Measurements from ENCODE around the gene ERCC2. TPM values are rescaled to one million over a fixed set of nuclear protein-coding genes. Genes with fewer than 3 reads are reported as not detected.
A peak's percentile ranks its signal among the peaks of the same experiment; 100 is the strongest.

Gene ERCC2
- total RNA-seq, 1 experiment from 2014 or later: 58.9 TPM

DNA sequence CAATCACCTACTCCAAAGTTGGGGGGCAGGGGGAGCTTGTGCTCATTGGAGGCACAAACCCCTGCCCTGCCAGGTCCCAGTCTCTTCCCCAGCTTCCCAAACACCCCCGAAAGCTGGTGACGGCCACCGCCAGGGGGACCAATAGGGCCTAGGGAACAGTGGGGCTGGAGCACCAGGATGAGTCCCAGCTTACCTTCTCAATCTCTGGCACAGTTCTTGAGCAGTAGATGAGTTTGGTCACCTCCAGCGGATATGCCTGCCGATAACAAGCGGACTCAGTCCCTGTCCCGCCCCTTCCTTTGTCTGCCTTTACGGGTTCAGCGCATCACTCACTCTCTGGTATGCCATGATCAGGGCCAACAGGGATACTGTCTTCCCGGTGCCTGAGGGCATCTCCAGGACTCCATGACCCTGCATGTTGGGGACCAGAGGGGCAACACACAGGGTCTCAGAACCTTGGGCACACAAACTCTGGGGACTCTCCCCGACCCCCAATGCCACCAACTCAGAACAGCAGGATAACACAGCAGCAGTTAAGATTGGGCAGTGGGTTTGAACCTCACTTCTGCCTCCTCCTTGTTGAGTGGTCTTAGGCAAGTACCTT, 1.5 kb downstream of the ERCC2 start:
- BruUV-seq (replicated peaks): no TSS peak
- ChIA-PET POLR2A (no interaction called here), CTCF (interaction anchor here (1.8 kb wide), 1 partner anchor 116 kb away, joined by 3 read pairs; no protein-coding TSS in a partner anchor), RAD21 (ENCODE audit: low non-redundant PET in 1 of 2, low total read pairs in 2 of 2, uncharacterized antibody in 2 of 2, unreplicated experiment in 2 of 2) (no interaction called here)
- H3K9me2 ChIP-seq (ENCODE audit: insufficient read depth): no peaks in the 10 kb centered on the region
- intact Hi-C loops (cut with micrococcal nuclease): no loop called here
- H3K36me3 ChIP-seq (ENCODE audit: control insufficient read depth in 1 of 2, insufficient read depth in 2 of 2, low read length in 2 of 2): peaks cover 0 to 3% of the 10 kb centered on the region in 2 experiments; a peak in 1 of 4 replicates
- H3K4me1 ChIP-seq (ENCODE audit: control insufficient read depth in 1 of 2, insufficient read depth in 2 of 2, low read length in 2 of 2): peaks cover 5 to 21% of the 10 kb centered on the region in 2 experiments; a peak in 3 of 4 replicates
- H3K27ac ChIP-seq (ENCODE audit: low read depth, low read length): no peak overlapping the region; the same call in 1 of the 2 replicates
- peaks cover 15% of the 10 kb centered on the region; the same call in 1 of the 2 replicates for H3K79me2 ChIP-seq (ENCODE audit: insufficient read depth, low read length)
- H3K4me3 ChIP-seq (replicated peaks in 1 of 2; ENCODE audit: low read depth in 1 of 2, low read length in 2 of 2): peak overlapping the region in 1 of 2 experiments; percentile 90; a peak in 1 of 4 replicates
- H2AFZ ChIP-seq (ENCODE audit: low read depth, low read length, poor library complexity, severe bottlenecking): no peak overlapping the region
- no peak for ATAC-seq
- no peak for DNase-seq (ENCODE audit: low read depth, low spot score)
- no peak overlapping the region for H3K9ac ChIP-seq (ENCODE audit: low read length)
- H3K27me3 ChIP-seq (ENCODE audit: insufficient read depth, low read length): no peaks in the 10 kb centered on the region
- H3K4me2 ChIP-seq (ENCODE audit: low read length): peak overlapping the region; percentile 93
- TF ChIP-seq POLR2AphosphoS5 (IDR thresholded peaks at IDR 0.05; ENCODE audit: low read depth, low read length) (no peak), SP1 (IDR thresholded peaks at IDR 0.05; ENCODE audit: low read depth) (no peak), CEBPB (IDR thresholded peaks at IDR 0.05; ENCODE audit: low read depth) (no peak), JUND (IDR thresholded peaks at IDR 0.05) (no peak), YY1 (IDR thresholded peaks at IDR 0.05; ENCODE audit: extremely low read depth, insufficient replicate concordance, low read depth, low read length) (no peak), CBX3 (IDR thresholded peaks at IDR 0.05; ENCODE audit: low read depth) (no peak), ELF1 (IDR thresholded peaks at IDR 0.05; ENCODE audit: borderline replicate concordance, low read depth) (no peak), SRF (IDR thresholded peaks at IDR 0.05; ENCODE audit: low read depth) (no peak), FOSL1 (IDR thresholded peaks at IDR 0.05; ENCODE audit: low read depth) (no peak), POLR2A (IDR thresholded peaks at IDR 0.05; ENCODE audit: borderline replicate concordance, extremely low read depth, insufficient read depth, insufficient read length) (no peak)
- TF ChIP-seq, protein P1, sequence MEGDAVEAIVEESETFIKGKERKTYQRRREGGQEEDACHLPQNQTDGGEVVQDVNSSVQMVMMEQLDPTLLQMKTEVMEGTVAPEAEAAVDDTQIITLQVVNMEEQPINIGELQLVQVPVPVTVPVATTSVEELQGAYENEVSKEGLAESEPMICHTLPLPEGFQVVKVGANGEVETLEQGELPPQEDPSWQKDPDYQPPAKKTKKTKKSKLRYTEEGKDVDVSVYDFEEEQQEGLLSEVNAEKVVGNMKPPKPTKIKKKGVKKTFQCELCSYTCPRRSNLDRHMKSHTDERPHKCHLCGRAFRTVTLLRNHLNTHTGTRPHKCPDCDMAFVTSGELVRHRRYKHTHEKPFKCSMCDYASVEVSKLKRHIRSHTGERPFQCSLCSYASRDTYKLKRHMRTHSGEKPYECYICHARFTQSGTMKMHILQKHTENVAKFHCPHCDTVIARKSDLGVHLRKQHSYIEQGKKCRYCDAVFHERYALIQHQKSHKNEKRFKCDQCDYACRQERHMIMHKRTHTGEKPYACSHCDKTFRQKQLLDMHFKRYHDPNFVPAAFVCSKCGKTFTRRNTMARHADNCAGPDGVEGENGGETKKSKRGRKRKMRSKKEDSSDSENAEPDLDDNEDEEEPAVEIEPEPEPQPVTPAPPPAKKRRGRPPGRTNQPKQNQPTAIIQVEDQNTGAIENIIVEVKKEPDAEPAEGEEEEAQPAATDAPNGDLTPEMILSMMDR (IDR thresholded peaks at IDR 0.05 in 2 of 3, conservative IDR thresholded peaks at IDR 0.05 in 1 of 3; ENCODE audit: borderline replicate concordance in 1 of 3, insufficient read depth in 1 of 3, low read depth in 2 of 3, low read length in 2 of 3): no peak
- TF ChIP-seq, protein P2, sequence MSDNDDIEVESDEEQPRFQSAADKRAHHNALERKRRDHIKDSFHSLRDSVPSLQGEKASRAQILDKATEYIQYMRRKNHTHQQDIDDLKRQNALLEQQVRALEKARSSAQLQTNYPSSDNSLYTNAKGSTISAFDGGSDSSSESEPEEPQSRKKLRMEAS (IDR thresholded peaks at IDR 0.05): no peak
- TF ChIP-seq, protein P3, sequence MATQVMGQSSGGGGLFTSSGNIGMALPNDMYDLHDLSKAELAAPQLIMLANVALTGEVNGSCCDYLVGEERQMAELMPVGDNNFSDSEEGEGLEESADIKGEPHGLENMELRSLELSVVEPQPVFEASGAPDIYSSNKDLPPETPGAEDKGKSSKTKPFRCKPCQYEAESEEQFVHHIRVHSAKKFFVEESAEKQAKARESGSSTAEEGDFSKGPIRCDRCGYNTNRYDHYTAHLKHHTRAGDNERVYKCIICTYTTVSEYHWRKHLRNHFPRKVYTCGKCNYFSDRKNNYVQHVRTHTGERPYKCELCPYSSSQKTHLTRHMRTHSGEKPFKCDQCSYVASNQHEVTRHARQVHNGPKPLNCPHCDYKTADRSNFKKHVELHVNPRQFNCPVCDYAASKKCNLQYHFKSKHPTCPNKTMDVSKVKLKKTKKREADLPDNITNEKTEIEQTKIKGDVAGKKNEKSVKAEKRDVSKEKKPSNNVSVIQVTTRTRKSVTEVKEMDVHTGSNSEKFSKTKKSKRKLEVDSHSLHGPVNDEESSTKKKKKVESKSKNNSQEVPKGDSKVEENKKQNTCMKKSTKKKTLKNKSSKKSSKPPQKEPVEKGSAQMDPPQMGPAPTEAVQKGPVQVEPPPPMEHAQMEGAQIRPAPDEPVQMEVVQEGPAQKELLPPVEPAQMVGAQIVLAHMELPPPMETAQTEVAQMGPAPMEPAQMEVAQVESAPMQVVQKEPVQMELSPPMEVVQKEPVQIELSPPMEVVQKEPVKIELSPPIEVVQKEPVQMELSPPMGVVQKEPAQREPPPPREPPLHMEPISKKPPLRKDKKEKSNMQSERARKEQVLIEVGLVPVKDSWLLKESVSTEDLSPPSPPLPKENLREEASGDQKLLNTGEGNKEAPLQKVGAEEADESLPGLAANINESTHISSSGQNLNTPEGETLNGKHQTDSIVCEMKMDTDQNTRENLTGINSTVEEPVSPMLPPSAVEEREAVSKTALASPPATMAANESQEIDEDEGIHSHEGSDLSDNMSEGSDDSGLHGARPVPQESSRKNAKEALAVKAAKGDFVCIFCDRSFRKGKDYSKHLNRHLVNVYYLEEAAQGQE (IDR thresholded peaks at IDR 0.05; ENCODE audit: low read depth): no peak
- TF ChIP-seq, protein P4, sequence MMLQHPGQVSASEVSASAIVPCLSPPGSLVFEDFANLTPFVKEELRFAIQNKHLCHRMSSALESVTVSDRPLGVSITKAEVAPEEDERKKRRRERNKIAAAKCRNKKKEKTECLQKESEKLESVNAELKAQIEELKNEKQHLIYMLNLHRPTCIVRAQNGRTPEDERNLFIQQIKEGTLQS (IDR thresholded peaks at IDR 0.05): no peak
- TF ChIP-seq, protein P5, sequence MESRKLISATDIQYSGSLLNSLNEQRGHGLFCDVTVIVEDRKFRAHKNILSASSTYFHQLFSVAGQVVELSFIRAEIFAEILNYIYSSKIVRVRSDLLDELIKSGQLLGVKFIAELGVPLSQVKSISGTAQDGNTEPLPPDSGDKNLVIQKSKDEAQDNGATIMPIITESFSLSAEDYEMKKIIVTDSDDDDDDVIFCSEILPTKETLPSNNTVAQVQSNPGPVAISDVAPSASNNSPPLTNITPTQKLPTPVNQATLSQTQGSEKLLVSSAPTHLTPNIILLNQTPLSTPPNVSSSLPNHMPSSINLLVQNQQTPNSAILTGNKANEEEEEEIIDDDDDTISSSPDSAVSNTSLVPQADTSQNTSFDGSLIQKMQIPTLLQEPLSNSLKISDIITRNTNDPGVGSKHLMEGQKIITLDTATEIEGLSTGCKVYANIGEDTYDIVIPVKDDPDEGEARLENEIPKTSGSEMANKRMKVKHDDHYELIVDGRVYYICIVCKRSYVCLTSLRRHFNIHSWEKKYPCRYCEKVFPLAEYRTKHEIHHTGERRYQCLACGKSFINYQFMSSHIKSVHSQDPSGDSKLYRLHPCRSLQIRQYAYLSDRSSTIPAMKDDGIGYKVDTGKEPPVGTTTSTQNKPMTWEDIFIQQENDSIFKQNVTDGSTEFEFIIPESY (IDR thresholded peaks at IDR 0.05; ENCODE audit: extremely low read depth, insufficient replicate concordance, low read length): no peak
- no peaks in the 10 kb centered on the region for H3K9me3 ChIP-seq (ENCODE audit: control insufficient read depth in 1 of 2, insufficient read depth in 1 of 2, low read depth in 1 of 2, low read length in 2 of 2)
- no peaks in the 10 kb centered on the region for H4K20me1 ChIP-seq (ENCODE audit: insufficient read depth)
